Heart left ventricle (tissue), 16 donors: ENCODE data around the gene TRIM58. TPM values are rescaled to one million over a fixed set of nuclear protein-coding genes. Genes with fewer than 3 reads are reported as not detected.

Experiments used
- ATAC-seq, 4 donors: fragments of 200-7000 bp; cut with Tn5 transposase; one replicate each; pipeline ENCODE4 v1.9.1; 2020 to 2022; ENCODE audit warnings: moderate library complexity in 4 of 4, mild to moderate bottlenecking in 3 of 4, moderate number of reproducible peaks in 1 of 4
- DNase-seq, 5 donors: peaks; one replicate each; pipeline ENCODE4 v3.0.0-alpha.2; 2020
- H3K27ac ChIP-seq, 12 donors: fragments of 200-600 bp; sonication (generic) in 4 of 12; one replicate each; pipeline versions ENCODE4 v1.5.0 to v1.8.0; 2016 to 2022; ENCODE audit warnings: mild to moderate bottlenecking in 2 of 12
- H3K27me3 ChIP-seq, 9 donors: fragments of 200-600 bp; sonication (generic) in 2 of 9; one replicate each; pipeline versions ENCODE4 v1.5.1 to v1.8.0; 2016 to 2022; ENCODE audit warnings: mild to moderate bottlenecking in 3 of 9
- H3K36me3 ChIP-seq, 9 donors: fragments of 200-600 bp; sonication (generic) in 2 of 9; one replicate each; pipeline versions ENCODE4 v1.5.0 to v1.8.0; 2018 to 2022; ENCODE audit warnings: mild to moderate bottlenecking in 2 of 9
- H3K4me1 ChIP-seq, 12 donors: fragments of 200-600 bp; sonication (generic) in 4 of 12; one replicate each; pipeline versions ENCODE4 v1.5.0 to v1.8.0; 2016 to 2022; ENCODE audit warnings: mild to moderate bottlenecking in 3 of 12
- H3K4me3 ChIP-seq, 12 donors: fragments of 200-600 bp; sonication (generic) in 4 of 12; one replicate each; pipeline versions ENCODE4 v1.5.0 to v1.8.0; 2017 to 2022; ENCODE audit warnings: mild to moderate bottlenecking in 9 of 12, moderate library complexity in 4 of 12
- H3K9me3 ChIP-seq, 12 donors: fragments of 200-600 bp; sonication (generic) in 4 of 12; one replicate each; pipeline versions ENCODE4 v1.5.0 to v1.8.0; 2016 to 2022; ENCODE audit warnings: mild to moderate bottlenecking in 1 of 12
- CTCF ChIP-seq, 12 donors: fragments of 200-600 bp; sonication (generic) in 4 of 12; IDR thresholded peaks; one replicate each; pipeline versions ENCODE4 v1.5.0 to v1.8.0; 2018 to 2022; ENCODE audit warnings: antibody characterized with exemption in 12 of 12, mild to moderate bottlenecking in 5 of 12
- POLR2A ChIP-seq, 2 donors: fragments of 450-650 bp; IDR thresholded peaks; one replicate each; pipeline ENCODE4 v1.6.1; 2017; ENCODE audit warnings: antibody characterized with exemption in 2 of 2, mild to moderate bottlenecking in 2 of 2, moderate library complexity in 2 of 2
- WGBS, 4 donors: extraction: QIAGEN DNeasy Blood & Tissue Kit in 2 of 4; methylation state at CpG; one replicate each; pipeline versions ENCODE4 v1.1.5 to v1.1.7; 2013 to 2018; 5-methylcytosine and 5-hydroxymethylcytosine counted together
- intact Hi-C, 10 donors: fragments of 100-400 bp; cut with DNase I; formaldehyde crosslinking; loops; one replicate each; pipeline versions ENCODE4 v1.11.1 to v1.14.2; 2022
- polyA plus RNA-seq, 2 donors: library from polyadenylated mRNA; stranded (reverse); fragments of 200-250 nt; gene quantifications; one replicate each; pipeline ENCODE4 v1.2.3, GENCODE V29; 2013
- total RNA-seq, 9 donors: library from RNA; depleted of rRNA in 2 of 9; stranded (reverse); fragments of >200 nt in 2 of 9; fragmentation: NEBNext Ultra II Directional in 3 of 9; extraction: Animal tissue kit (Norgen Biotek cat#: 25700) in 3 of 9; gene quantifications; one replicate each; pipeline versions ENCODE4 v1.1.0 to v1.2.4, GENCODE V29; 2016 to 2023
- donor health status: ischemic (EF 13 %, LVEDD 7.1; RV severe dilation, severe dysfunction).
- donor health status: healthy with polysubstance abuse.
- donor health status: DM: no; HTN: yes; CAD: no.
- donor health status: DM: no; HTN: no; CAD: no.
- donor health status: ischemic (EF 25% LVEDD 6.9; RV normal size, moderate dysfunction).
- donor health status: ischemic (EF 25% LVEDD 5.7; RV mildly dilated, moderate dysfunction).
- donor health status: healthy.
- donor health status: DM: yes; HTN: yes; CAD: no.
- donor health status: ischemic (EF 35%, LVEDD 5.7; RV mildly dilated, moderate dysfunction).
- donor health status: nonischemic (EF 11% LVEDD 7.7; RV severe dilation, severe dysfunction).
- donor health status: DM: yes; HTN: yes; CAD: no.
- donor health status: PGD.
- donor health status: ischemic (EF 29% LVEDD 5.4; RV normal size, mild dysfunction).
- donor health status: nonischemic (EF 23%, LVEDD 6.1; RV moderate dilation, normal function).

TRIM58 gene
- total and polyA plus RNA-seq, 11 donors, result 0.11 to 9.6 (median 0.27) TPM; not detected in 2

- Histone ChIP-seq H3K36me3 (no peaks in the 10 kb centered on the region), H3K4me3 (no peak overlapping the region), H3K27me3 (no peaks in the 10 kb centered on the region), H3K9me3 (peaks cover 0 to 3% (median 0%) of the 10 kb centered on the region in 12 donors), H3K27ac (no peak overlapping the region), H3K4me1 (peaks cover 0 to 4% (median 0%) of the 10 kb centered on the region in 12 donors)
- WGBS, 4 donors, result 72 to 79% (median 76%) methylated on average over 6 of the region's 6 CpGs
- DNase-seq (no peak), ATAC-seq (no peak)
- intact Hi-C loops, result no loop called here
- no peak for TF ChIP-seq POLR2A (IDR thresholded peaks at IDR 0.05)
- TF ChIP-seq CTCF (IDR thresholded peaks at IDR 0.05), result no peak
Measured at GRCh38 chr1:247904122-247904521, 47.1 kb downstream of the TRIM58 start.

- no peak overlapping the region for H3K27ac ChIP-seq
- H3K9me3 ChIP-seq, result no peaks in the 10 kb centered on the region
- no peak for DNase-seq
- H3K27me3 ChIP-seq, result no peaks in the 10 kb centered on the region
- TF ChIP-seq CTCF (IDR thresholded peaks at IDR 0.05) (no peak), POLR2A (IDR thresholded peaks at IDR 0.05) (no peak)
- ATAC-seq, result no peak
- H3K36me3 ChIP-seq, result no peaks in the 10 kb centered on the region
- WGBS, 4 donors, result 83 to 95% (median 89%) methylated on average over 6 to 13 of the region's 13 CpGs
- H3K4me1 ChIP-seq, result peaks cover 0 to 4% (median 0%) of the 10 kb centered on the region in 12 donors
- H3K4me3 ChIP-seq, result no peak overlapping the region
- intact Hi-C loops, result no loop called here
Measured at GRCh38 chr1:247905181-247905580, 48.2 kb downstream of the TRIM58 start.

GRCh38 chr1:247905910-247906503 is 49.0 kb downstream of the TRIM58 start:
- Histone ChIP-seq H3K4me3 (peak overlapping the region in 8 of 12 donors; percentile 8 to 45 (median 26)), H3K36me3 (no peaks in the 10 kb centered on the region), H3K27me3 (no peaks in the 10 kb centered on the region), H3K9me3 (no peaks in the 10 kb centered on the region), H3K27ac (peak overlapping the region in 1 of 12 donors; percentile 49), H3K4me1 (peaks cover 0 to 4% (median 0%) of the 10 kb centered on the region in 12 donors)
- WGBS, 4 donors, result 63 to 70% (median 67%) methylated on average over 9 of the region's 9 CpGs
- intact Hi-C loops, result no loop called here
- DNase-seq (no peak), ATAC-seq (no peak)
- TF ChIP-seq POLR2A (IDR thresholded peaks at IDR 0.05) (no peak), CTCF (IDR thresholded peaks at IDR 0.05) (no peak)

- no peak for TF ChIP-seq CTCF (IDR thresholded peaks at IDR 0.05)
- TF ChIP-seq POLR2A (IDR thresholded peaks at IDR 0.05), result no peak
- Histone ChIP-seq H3K4me3 (peak overlapping the region in 9 of 12 donors; percentile 8 to 45 (median 31)), H3K27ac (peak overlapping the region in 1 of 12 donors; percentile 49), H3K9me3 (no peaks in the 10 kb centered on the region), H3K4me1 (peaks cover 0 to 4% (median 0%) of the 10 kb centered on the region in 12 donors), H3K36me3 (no peaks in the 10 kb centered on the region), H3K27me3 (no peaks in the 10 kb centered on the region)
- DNase-seq (no peak), ATAC-seq (no peak)
- intact Hi-C loops, result no loop called here
- WGBS, 4 donors, result 34 to 54% (median 53%) methylated on average over 7 of the region's 7 CpGs
Measured at GRCh38 chr1:247906504-247907047, 49.6 kb downstream of the TRIM58 start.
